ENCODE results near the gene TOX3. TPM values are rescaled to one million over a fixed set of nuclear protein-coding genes. Genes with fewer than 3 reads are reported as not detected.

Gene TOX3
- total and polyA plus RNA-seq, 2 experiments from 2014 or later: 9.8 to 15.6 TPM

DNA sequence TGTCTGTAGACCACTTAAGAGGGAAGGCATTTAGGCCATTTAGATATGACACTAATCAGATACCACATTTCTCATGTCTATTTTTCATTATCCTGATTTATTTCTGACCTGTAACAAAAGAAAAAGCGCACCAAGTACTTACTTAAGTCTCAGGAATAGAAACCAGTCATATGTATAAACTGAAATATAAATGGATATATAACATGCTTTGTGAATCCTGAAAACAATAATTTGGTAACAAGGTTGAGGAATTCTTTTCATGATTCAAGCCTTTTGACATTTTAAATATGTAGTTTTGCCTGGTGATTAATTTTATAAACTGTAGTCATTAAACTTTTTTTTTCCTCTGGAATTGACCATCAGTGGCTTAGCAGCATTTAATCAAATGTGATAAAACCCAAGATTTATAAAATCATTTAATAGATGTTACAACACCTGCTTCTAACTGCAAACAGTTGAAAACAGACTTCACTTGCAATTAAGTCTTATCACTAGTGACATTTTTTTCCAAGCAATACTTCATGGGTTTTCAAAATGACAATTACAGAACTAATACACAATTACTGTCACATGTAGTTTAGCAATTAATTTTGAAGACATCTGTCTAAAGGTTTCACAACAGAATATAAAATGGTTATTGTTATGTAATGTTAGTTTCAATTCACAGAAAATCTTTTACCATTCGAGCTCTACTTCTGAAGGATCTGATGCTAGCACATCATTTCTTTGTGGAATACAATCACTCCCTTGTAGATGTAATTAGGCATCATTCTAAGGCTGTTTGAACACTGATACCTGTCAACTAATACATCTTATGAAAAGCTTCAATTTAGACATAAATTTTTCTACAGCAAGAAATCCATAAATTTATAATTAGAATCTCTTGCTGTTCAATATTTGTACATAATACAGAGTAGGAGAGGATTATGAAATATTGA lies 110.3 kb downstream of the TOX3 start:
- Histone ChIP-seq H3K9me2 (ENCODE audit: insufficient read depth) (no peaks in the 10 kb centered on the region), H3K27ac (ENCODE audit: low read depth) (no peak overlapping the region), H3K4me3 (no peak overlapping the region), H3K79me2 (replicated peaks; ENCODE audit: insufficient read depth) (no peaks in the 10 kb centered on the region), H3K27me3 (ENCODE audit: insufficient read depth) (no peaks in the 10 kb centered on the region), H4K20me1 (replicated peaks; ENCODE audit: insufficient read depth) (no peaks in the 10 kb centered on the region), H3K36me3 (ENCODE audit: insufficient read depth) (peaks cover 11% of the 10 kb centered on the region), H3F3A (replicated peaks; ENCODE audit: low read depth) (no peaks in the 10 kb centered on the region), H3K4me1 (ENCODE audit: insufficient read depth) (peaks cover 18% of the 10 kb centered on the region), H2AFZ (no peak overlapping the region), H3K4me2 (no peak overlapping the region)
- Mint-ChIP-seq H3K4me3 (no peak overlapping the region), H3K36me3 (ENCODE audit: low read depth) (peaks cover 34% of the 10 kb centered on the region), H3K9me3 (peaks cover 12% of the 10 kb centered on the region; the same call in 2 of the 3 replicates), H3K27me3 (ENCODE audit: insufficient read depth, low read depth, poor library complexity) (no peaks in the 10 kb centered on the region), H3K4me1 (peaks cover 14% of the 10 kb centered on the region), H3K27ac (no peak overlapping the region)
- DNase-seq (ENCODE audit: low spot score): no peak
- no peak for TF ChIP-seq ZNF462 (CRISPR knock-in tag; IDR thresholded peaks at IDR 0.05)
- TF ChIP-seq, protein P1, sequence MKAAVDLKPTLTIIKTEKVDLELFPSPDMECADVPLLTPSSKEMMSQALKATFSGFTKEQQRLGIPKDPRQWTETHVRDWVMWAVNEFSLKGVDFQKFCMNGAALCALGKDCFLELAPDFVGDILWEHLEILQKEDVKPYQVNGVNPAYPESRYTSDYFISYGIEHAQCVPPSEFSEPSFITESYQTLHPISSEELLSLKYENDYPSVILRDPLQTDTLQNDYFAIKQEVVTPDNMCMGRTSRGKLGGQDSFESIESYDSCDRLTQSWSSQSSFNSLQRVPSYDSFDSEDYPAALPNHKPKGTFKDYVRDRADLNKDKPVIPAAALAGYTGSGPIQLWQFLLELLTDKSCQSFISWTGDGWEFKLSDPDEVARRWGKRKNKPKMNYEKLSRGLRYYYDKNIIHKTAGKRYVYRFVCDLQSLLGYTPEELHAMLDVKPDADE (IDR thresholded peaks at IDR 0.05): no peak
- TF ChIP-seq ZNF114 (CRISPR knock-in tag; IDR thresholded peaks at IDR 0.05): no peak
- no peak for TF ChIP-seq CREB1 (CRISPR knock-in tag; IDR thresholded peaks at IDR 0.05; ENCODE audit: low read depth)
- TF ChIP-seq NANOG (IDR thresholded peaks at IDR 0.05; ENCODE audit: borderline replicate concordance): no peak
- TF ChIP-seq POLR2AphosphoS5 (IDR thresholded peaks at IDR 0.05; ENCODE audit: low read depth): no peak
- TF ChIP-seq, protein P2, sequence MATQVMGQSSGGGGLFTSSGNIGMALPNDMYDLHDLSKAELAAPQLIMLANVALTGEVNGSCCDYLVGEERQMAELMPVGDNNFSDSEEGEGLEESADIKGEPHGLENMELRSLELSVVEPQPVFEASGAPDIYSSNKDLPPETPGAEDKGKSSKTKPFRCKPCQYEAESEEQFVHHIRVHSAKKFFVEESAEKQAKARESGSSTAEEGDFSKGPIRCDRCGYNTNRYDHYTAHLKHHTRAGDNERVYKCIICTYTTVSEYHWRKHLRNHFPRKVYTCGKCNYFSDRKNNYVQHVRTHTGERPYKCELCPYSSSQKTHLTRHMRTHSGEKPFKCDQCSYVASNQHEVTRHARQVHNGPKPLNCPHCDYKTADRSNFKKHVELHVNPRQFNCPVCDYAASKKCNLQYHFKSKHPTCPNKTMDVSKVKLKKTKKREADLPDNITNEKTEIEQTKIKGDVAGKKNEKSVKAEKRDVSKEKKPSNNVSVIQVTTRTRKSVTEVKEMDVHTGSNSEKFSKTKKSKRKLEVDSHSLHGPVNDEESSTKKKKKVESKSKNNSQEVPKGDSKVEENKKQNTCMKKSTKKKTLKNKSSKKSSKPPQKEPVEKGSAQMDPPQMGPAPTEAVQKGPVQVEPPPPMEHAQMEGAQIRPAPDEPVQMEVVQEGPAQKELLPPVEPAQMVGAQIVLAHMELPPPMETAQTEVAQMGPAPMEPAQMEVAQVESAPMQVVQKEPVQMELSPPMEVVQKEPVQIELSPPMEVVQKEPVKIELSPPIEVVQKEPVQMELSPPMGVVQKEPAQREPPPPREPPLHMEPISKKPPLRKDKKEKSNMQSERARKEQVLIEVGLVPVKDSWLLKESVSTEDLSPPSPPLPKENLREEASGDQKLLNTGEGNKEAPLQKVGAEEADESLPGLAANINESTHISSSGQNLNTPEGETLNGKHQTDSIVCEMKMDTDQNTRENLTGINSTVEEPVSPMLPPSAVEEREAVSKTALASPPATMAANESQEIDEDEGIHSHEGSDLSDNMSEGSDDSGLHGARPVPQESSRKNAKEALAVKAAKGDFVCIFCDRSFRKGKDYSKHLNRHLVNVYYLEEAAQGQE (IDR thresholded peaks at IDR 0.05; ENCODE audit: unreplicated experiment): no peak
- TF ChIP-seq EZH2phosphoT487 (IDR thresholded peaks at IDR 0.05; ENCODE audit: unreplicated experiment): no peak
- no peak for TF ChIP-seq ZNF331 (CRISPR knock-in tag; IDR thresholded peaks at IDR 0.05; ENCODE audit: low read depth)
- TF ChIP-seq JUNB (IDR thresholded peaks at IDR 0.05; ENCODE audit: unreplicated experiment): no peak
- no peak for TF ChIP-seq CTCF (conservative IDR thresholded peaks at IDR 0.05; ENCODE audit: low read depth in 2 of 2)
- no peak for TF ChIP-seq STAT1 (IDR thresholded peaks at IDR 0.05; ENCODE audit: unreplicated experiment)
- no peak for TF ChIP-seq EZH2 (IDR thresholded peaks at IDR 0.05; ENCODE audit: low read depth, unreplicated experiment)
- no peak for ATAC-seq
